Measurements from ENCODE around the gene SCARB1. TPM values are rescaled to one million over a fixed set of nuclear protein-coding genes. Genes with fewer than 3 reads are reported as not detected.

Gene SCARB1
- total RNA-seq, 1 donor from 2014 or later, result 11.1 TPM

DNA sequence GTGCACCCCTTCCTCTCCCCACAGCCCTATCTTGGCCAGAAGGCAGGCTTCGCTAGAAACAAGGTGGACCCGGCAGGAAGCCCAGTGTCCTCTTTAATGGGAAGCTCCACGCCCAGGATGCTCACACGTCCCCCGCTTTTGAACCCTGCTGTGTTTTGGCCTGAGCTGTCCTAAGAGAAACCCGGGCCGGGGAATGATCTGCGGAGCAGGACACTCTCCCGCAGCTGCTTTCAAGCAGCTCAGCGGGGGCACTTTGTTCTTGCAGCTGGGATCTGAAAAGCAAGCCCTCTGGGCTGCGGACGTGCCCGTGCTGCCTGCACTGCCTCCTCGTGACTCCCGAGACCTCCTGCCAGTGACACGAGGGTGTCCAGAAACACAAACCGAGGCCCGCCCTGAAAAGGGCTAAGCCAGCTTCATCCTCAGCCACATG lies 30.0 kb downstream of the SCARB1 start:
- H3K4me1 ChIP-seq, result peaks cover 35% of the 10 kb centered on the region
- H3K9me3 ChIP-seq (replicated peaks), result peaks cover 5% of the 10 kb centered on the region
- H3K27ac ChIP-seq (replicated peaks), result peak overlapping the region; percentile 74
- H3K27me3 ChIP-seq (ENCODE audit: low read depth), result no peaks in the 10 kb centered on the region
- intact Hi-C loops (cut with micrococcal nuclease), result no loop called here
- peak; percentile 47 for DNase-seq
- H3K4me3 ChIP-seq, result peak overlapping the region; percentile 21
- TF ChIP-seq, protein P1, sequence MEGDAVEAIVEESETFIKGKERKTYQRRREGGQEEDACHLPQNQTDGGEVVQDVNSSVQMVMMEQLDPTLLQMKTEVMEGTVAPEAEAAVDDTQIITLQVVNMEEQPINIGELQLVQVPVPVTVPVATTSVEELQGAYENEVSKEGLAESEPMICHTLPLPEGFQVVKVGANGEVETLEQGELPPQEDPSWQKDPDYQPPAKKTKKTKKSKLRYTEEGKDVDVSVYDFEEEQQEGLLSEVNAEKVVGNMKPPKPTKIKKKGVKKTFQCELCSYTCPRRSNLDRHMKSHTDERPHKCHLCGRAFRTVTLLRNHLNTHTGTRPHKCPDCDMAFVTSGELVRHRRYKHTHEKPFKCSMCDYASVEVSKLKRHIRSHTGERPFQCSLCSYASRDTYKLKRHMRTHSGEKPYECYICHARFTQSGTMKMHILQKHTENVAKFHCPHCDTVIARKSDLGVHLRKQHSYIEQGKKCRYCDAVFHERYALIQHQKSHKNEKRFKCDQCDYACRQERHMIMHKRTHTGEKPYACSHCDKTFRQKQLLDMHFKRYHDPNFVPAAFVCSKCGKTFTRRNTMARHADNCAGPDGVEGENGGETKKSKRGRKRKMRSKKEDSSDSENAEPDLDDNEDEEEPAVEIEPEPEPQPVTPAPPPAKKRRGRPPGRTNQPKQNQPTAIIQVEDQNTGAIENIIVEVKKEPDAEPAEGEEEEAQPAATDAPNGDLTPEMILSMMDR (IDR thresholded peaks at IDR 0.05; ENCODE audit: borderline replicate concordance), result no peak
- H3K36me3 ChIP-seq, result no peaks in the 10 kb centered on the region

DNA sequence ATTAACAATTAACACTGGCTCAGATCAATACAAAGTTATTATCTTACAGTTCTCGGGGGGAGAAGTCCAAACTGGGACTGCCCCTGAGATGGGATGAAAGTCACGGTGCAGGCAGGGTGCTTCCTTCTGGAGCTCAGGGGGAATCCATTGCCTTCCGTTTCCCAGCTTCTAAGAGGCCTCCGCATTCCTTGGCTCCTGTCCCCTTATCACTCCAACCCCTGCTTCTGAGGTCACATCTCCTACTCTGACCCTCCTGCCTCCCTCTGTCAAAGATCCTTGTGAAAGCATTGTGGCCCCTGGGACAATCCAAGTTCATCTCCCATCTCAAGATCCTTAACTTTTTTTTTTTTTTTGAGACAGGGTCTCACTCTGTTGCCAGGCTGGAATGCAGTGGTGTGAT lies 30.8 kb downstream of the SCARB1 start:
- Histone ChIP-seq H3K4me3 (no peak overlapping the region), H3K4me1 (peaks cover 30% of the 10 kb centered on the region), H3K27me3 (ENCODE audit: low read depth) (no peaks in the 10 kb centered on the region), H3K27ac (replicated peaks) (peak overlapping the region; percentile 74), H3K9me3 (replicated peaks) (peaks cover 5% of the 10 kb centered on the region), H3K36me3 (no peaks in the 10 kb centered on the region)
- no peak for DNase-seq
- intact Hi-C loops (cut with micrococcal nuclease), result no loop called here
- TF ChIP-seq, protein P1 (IDR thresholded peaks at IDR 0.05; ENCODE audit: borderline replicate concordance), result no peak

DNA sequence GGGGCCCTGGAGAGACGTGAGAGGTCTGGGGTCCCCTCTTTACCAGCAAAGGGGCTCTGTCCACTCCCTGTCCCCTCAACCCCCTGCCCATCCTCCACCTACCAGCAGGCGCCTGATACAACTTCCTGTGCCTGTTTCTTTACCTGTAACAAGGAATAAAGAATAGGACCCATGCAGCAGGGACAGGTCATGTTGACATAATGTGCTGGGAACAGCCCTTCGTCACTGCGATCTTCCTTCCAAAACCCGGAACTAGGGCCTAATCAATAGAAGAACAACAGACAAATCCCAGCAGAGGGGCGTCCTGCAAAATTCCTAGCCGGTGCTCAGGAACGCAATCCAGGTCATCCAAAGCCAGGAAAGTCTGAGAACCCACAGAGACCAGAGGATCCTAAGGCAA lies 32.1 kb downstream of the SCARB1 start:
- no peak for DNase-seq

DNA sequence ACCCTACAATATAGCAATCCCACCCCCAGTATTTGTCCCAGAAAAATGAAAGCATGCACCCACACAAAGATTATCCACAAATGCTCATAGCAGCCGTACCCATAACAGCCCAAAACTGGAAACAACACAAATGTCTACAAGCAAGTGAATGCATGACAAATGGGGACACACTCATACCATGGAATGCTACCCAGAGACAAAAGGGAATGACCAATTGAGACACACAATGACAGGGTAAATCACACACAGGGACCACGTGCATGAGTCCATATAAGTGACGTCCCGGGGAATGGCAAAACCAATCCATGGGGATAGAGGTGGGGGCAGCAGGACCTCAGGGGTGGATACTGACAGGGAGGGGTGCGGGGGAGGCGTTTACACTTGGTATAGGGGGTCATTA lies 33.4 kb downstream of the SCARB1 start:
- intact Hi-C loops (cut with micrococcal nuclease), result no loop called here
- peaks cover 25% of the 10 kb centered on the region for H3K4me1 ChIP-seq
- no peaks in the 10 kb centered on the region for H3K36me3 ChIP-seq
- no peak overlapping the region for H3K4me3 ChIP-seq
- no peak for DNase-seq
- no peaks in the 10 kb centered on the region for H3K27me3 ChIP-seq (ENCODE audit: low read depth)
- no peak overlapping the region for H3K27ac ChIP-seq (replicated peaks)
- TF ChIP-seq, protein P1 (IDR thresholded peaks at IDR 0.05; ENCODE audit: borderline replicate concordance), result no peak
- H3K9me3 ChIP-seq (replicated peaks), result peaks cover 5% of the 10 kb centered on the region

More for the DNA sequence above, 32.1 kb downstream of the SCARB1 start:
- Histone ChIP-seq H3K27me3 (ENCODE audit: low read depth) (no peaks in the 10 kb centered on the region), H3K36me3 (no peaks in the 10 kb centered on the region), H3K4me3 (no peak overlapping the region), H3K9me3 (replicated peaks) (peaks cover 5% of the 10 kb centered on the region), H3K27ac (replicated peaks) (no peak overlapping the region), H3K4me1 (peaks cover 25% of the 10 kb centered on the region)
- intact Hi-C loops (cut with micrococcal nuclease), result no loop called here
- TF ChIP-seq, protein P1 (IDR thresholded peaks at IDR 0.05; ENCODE audit: borderline replicate concordance), result no peak

DNA sequence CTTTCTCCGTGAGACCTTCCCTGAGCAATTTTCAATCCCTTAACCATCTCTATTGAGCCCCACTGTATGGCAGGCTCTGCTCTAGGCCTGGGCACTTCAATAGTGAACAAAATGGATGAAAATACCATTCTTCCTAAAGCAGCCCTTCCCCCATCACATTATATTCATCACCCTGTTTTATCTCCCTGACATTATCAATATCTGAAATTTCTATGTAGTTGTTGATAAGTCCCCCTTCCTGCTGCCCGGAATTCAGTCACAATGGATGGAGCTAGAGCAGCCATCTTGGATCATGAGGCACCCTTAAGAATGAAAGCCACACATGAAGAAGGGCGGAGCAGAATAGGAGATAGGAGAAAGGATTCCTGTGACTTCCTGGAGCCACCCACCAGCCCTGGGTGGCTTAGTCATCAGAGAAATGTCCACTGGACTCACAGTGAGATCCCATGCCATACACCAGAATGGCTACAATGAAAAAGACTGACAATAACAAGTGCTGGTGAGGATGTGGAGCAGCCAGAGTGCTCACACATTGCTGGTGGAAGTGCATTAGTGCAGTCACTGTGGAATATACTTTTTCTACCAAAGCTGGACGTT lies 33.9 kb downstream of the SCARB1 start:
- DNase-seq, result no peak
- no peak overlapping the region for H3K4me3 ChIP-seq
- no peaks in the 10 kb centered on the region for H3K27me3 ChIP-seq (ENCODE audit: low read depth)
- H3K27ac ChIP-seq (replicated peaks), result no peak overlapping the region
- H3K9me3 ChIP-seq (replicated peaks), result peaks cover 5% of the 10 kb centered on the region
- intact Hi-C loops (cut with micrococcal nuclease), result no loop called here
- H3K36me3 ChIP-seq, result no peaks in the 10 kb centered on the region
- H3K4me1 ChIP-seq, result peaks cover 25% of the 10 kb centered on the region
- TF ChIP-seq, protein P1 (IDR thresholded peaks at IDR 0.05; ENCODE audit: borderline replicate concordance), result no peak
